K562 (cell line): ENCODE results near the gene COL24A1. TPM values are rescaled to one million over a fixed set of nuclear protein-coding genes. Genes with fewer than 3 reads are reported as not detected.

Experiments used
- ATAC-seq: fragments of 200-7000 bp; cut with Tn5 transposase; 3 replicates; pipeline ENCODE4 v1.9.1; 2020; ENCODE audit warnings: moderate library complexity
- BruUV-seq: library from RNA; stranded (reverse); fragments of 400-500 nt; replicated peaks from 2 replicates; lab custom pipeline; 2021; lab: Mats Ljungman, UMichigan
- CTCF ChIA-PET: fragments of 300-600 bp; formaldehyde crosslinking; extraction: SDS; loops from one replicate; lab custom pipeline; 2021; ENCODE audit warnings: low intra/inter-chr PET ratio; lab: Yijun Ruan, JAX
- POLR2A ChIA-PET: fragments of 300-600, 350-650 bp; sonication (Branson Sonifier 250); formaldehyde crosslinking; extraction: SDS; loops from one replicate; lab custom pipeline; 2021; ENCODE audit warnings: antibody characterized with exemption, inconsistent platforms; lab: Yijun Ruan, JAX
- DNase-seq, 4 experiments: peaks; one replicate each; pipeline versions ENCODE4 v3.0.0 to v3.0.0-alpha.2; 2011 to 2018; ENCODE audit warnings: low spot score in 3 of 4, mixed read lengths in 3 of 4; ENCODE audit errors: extremely low read depth in 1 of 4
- FAIRE-seq: peaks from 2 replicates; lab custom pipeline; 2011; peaks lifted over from hg19 to GRCh38; lab: Jason Lieb, UNC
- H2AFZ ChIP-seq: 2 replicates; pipeline ENCODE4 v1.6.0; 2011; ENCODE audit warnings: low read depth, low read length, control low read depth, inconsistent platforms
- H3K27ac ChIP-seq: fragments of 200-600 bp; 3 replicates; pipeline ENCODE4 v1.8.0; 2011; ENCODE audit warnings: low read depth, mild to moderate bottlenecking, control low read depth, inconsistent platforms, low read length, moderate library complexity, mixed read lengths; ENCODE audit errors: extremely low read depth
- H3K27me3 ChIP-seq, 2 experiments: fragments of 300-600 bp in 1 of 2; 2 replicates in 1 of 2; 3 replicates in 1 of 2; pipeline versions ENCODE4 v1.6.0 to v1.8.0; 2011; ENCODE audit warnings: inconsistent platforms in 2 of 2, low read length in 2 of 2, mild to moderate bottlenecking in 1 of 2, mixed read lengths in 1 of 2, moderate library complexity in 1 of 2; ENCODE audit not compliant: control insufficient read depth in 2 of 2, insufficient read depth in 2 of 2
- H3K36me3 ChIP-seq: fragments of 300-600 bp; 3 replicates; pipeline ENCODE4 v1.8.0; 2011; ENCODE audit warnings: mild to moderate bottlenecking, low read length, inconsistent platforms; ENCODE audit not compliant: control insufficient read depth, insufficient read depth
- H3K4me1 ChIP-seq, 2 experiments: fragments of 200-600 bp in 1 of 2; replicated peaks in 1 of 2; 2 replicates in 1 of 2; 3 replicates in 1 of 2; pipeline versions ENCODE4 v1.5.1 to v1.8.0; 2011; ENCODE audit warnings: inconsistent platforms in 2 of 2, low read length in 2 of 2, mild to moderate bottlenecking in 1 of 2, mixed read lengths in 1 of 2, moderate library complexity in 1 of 2; ENCODE audit not compliant: control insufficient read depth in 2 of 2, insufficient read depth in 2 of 2
- H3K4me2 ChIP-seq: 2 replicates; pipeline ENCODE4 v1.6.1; 2011; ENCODE audit warnings: low read length, control low read depth, inconsistent platforms, mixed read lengths; ENCODE audit not compliant: insufficient read depth
- H3K4me3 ChIP-seq: fragments of 200-600 bp; sonication (generic), shearing (Covaris generic); 2 replicates; pipeline ENCODE4 v1.5.1; 2016; ENCODE audit warnings: control low read depth, inconsistent platforms
- H3K79me2 ChIP-seq: fragments of 200-600 bp; 3 replicates; pipeline ENCODE4 v1.8.0; 2011; ENCODE audit warnings: low read length, inconsistent platforms; ENCODE audit not compliant: control insufficient read depth, insufficient read depth
- H3K9ac ChIP-seq, 2 experiments: 2 replicates each; pipeline versions ENCODE4 v1.6.0 to v1.6.1; 2011; ENCODE audit warnings: low read depth in 2 of 2, low read length in 2 of 2, control low read depth in 1 of 2, inconsistent platforms in 1 of 2, mild to moderate bottlenecking in 1 of 2, mixed read lengths in 1 of 2; ENCODE audit not compliant: insufficient read depth in 1 of 2
- H3K9me1 ChIP-seq: one replicate; pipeline ENCODE4 v1.6.0; 2011; ENCODE audit warnings: inconsistent platforms, mild to moderate bottlenecking, low read length, moderate library complexity; ENCODE audit not compliant: control insufficient read depth, insufficient read depth
- H3K9me3 ChIP-seq: replicated peaks from 2 replicates; pipeline ENCODE4 v1.5.1; 2011; ENCODE audit warnings: low read depth, low read length, inconsistent platforms; ENCODE audit not compliant: control insufficient read depth, insufficient read depth
- H4K20me1 ChIP-seq: replicated peaks from 2 replicates; pipeline ENCODE4 v1.6.1; 2011; ENCODE audit warnings: low read length, inconsistent platforms, mixed read lengths; ENCODE audit not compliant: control insufficient read depth, insufficient read depth
- CAMTA2 ChIP-seq: fragments of 250-450 bp; sonication (Bioruptor Pico); conservative IDR thresholded peaks from 2 replicates; pipeline ENCODE4 v1.5.1; 2022
- CEBPG ChIP-seq, 3 experiments: fragments of 200-800 bp in 1 of 3; sonication (Bioruptor generic) in 1 of 3; sonication (generic) in 1 of 3; formaldehyde crosslinking in 1 of 3; IDR thresholded peaks in 2 of 3; conservative IDR thresholded peaks in 1 of 3; 2 replicates each; pipeline versions ENCODE4 v1.6.1 to v1.8.0; 2016 to 2022; ENCODE audit warnings: missing compliant biosample characterization in 2 of 3, missing genetic modification characterization in 2 of 3, mild to moderate bottlenecking in 1 of 3, missing genetic modification reagents in 1 of 3
- PHB ChIP-seq: fragments of 250-450 bp; sonication (Bioruptor Pico); IDR thresholded peaks from 2 replicates; pipeline ENCODE4 v1.5.0; 2021
- RAD21 ChIP-seq, 2 experiments: fragments of 250-450 bp in 1 of 2; fragments of 450-650 bp in 1 of 2; sonication (Bioruptor Pico) in 1 of 2; formaldehyde crosslinking in 1 of 2; IDR thresholded peaks in 1 of 2; conservative IDR thresholded peaks in 1 of 2; 2 replicates each; pipeline versions ENCODE4 v1.4.0 to v1.8.0; 2020 to 2022; ENCODE audit warnings: mild to moderate bottlenecking in 2 of 2, moderate library complexity in 1 of 2
- RCOR1 ChIP-seq, 2 experiments: IDR thresholded peaks; 2 replicates each; pipeline ENCODE4 v1.6.1; 2012; ENCODE audit warnings: low read depth in 2 of 2, low read length in 2 of 2, borderline replicate concordance in 1 of 2, improper control_type of control experiment in 1 of 2
- WGBS: fragments of 100-300 bp; shearing (Covaris generic); methylation state at CpG from one replicate; pipeline ENCODE4 v1.1.6; 2016; ENCODE audit warnings: low coverage, mixed read lengths; ENCODE audit not compliant: insufficient coverage; ENCODE audit errors: missing lambda C conversion rate; 5-methylcytosine and 5-hydroxymethylcytosine counted together
- in situ Hi-C: fragments of 300-500 bp; cut with MboI; formaldehyde crosslinking; loops from 4 replicates; pipeline ENCODE4 v1.15.0; 2018; ENCODE audit warnings: inconsistent platforms, mixed read lengths
- intact Hi-C: fragments of 100-400 bp; cut with micrococcal nuclease; formaldehyde crosslinking; loops from 2 replicates; pipeline ENCODE4 v1.14.2; 2022
- polyA plus RNA-seq, 8 experiments: library from polyadenylated mRNA; depleted of rRNA in 4 of 8; stranded (reverse) in 5 of 8; unstranded in 3 of 8; fragments of >200 nt; fragmentation: Nextera tagmentation in 2 of 8; fragmentation: Illumina TruSeq in 1 of 8; extraction: Ambion mirVana in 2 of 8; extraction: Trizol in 1 of 8; gene quantifications; 2 replicates each; pipeline versions ENCODE4 v1.2.1 to v1.2.3, GENCODE V29; 2011 to 2014; ENCODE audit warnings: inconsistent platforms in 1 of 8, missing spikeins in 1 of 8
- total RNA-seq, 7 experiments: library from RNA; depleted of rRNA in 6 of 7; stranded (reverse); fragments of >200 nt in 6 of 7; fragmentation: Illumina TruSeq in 2 of 7; extraction: Trizol in 2 of 7; gene quantifications; 2 replicates each; pipeline versions ENCODE4 v1.2.1 to v1.2.3, GENCODE V29; 2011 to 2021; ENCODE audit warnings: low replicate concordance in 1 of 7
- TF ChIP-seq, protein P1 (sequence below), 2 experiments: fragments of 450-650 bp in 1 of 2; sonication (generic) in 1 of 2; formaldehyde crosslinking in 1 of 2; IDR thresholded peaks in 1 of 2; conservative IDR thresholded peaks in 1 of 2; 2 replicates each; pipeline versions ENCODE4 v1.6.1 to v1.8.1; 2016 to 2023; ENCODE audit warnings: mild to moderate bottlenecking in 2 of 2, moderate library complexity in 2 of 2, inconsistent platforms in 1 of 2, missing genetic modification reagents in 1 of 2
- TF ChIP-seq, protein P2 (sequence below), 3 experiments: IDR thresholded peaks in 2 of 3; conservative IDR thresholded peaks in 1 of 3; 2 replicates each; pipeline ENCODE4 v1.5.1; 2011 to 2012; ENCODE audit warnings: low read length in 3 of 3, mild to moderate bottlenecking in 3 of 3, control low read depth in 2 of 3, improper control_type of control experiment in 1 of 3, inconsistent platforms in 1 of 3, low read depth in 1 of 3, mixed read lengths in 1 of 3, moderate library complexity in 1 of 3; ENCODE audit not compliant: insufficient read depth in 2 of 3
- TF ChIP-seq, protein P3 (sequence below): sonication (generic); IDR thresholded peaks from 2 replicates; pipeline ENCODE4 v1.6.1; 2016

COL24A1 gene
- total and polyA plus RNA-seq, 9 of the 15 experiments (the other 6 are each of a cell fraction or from before 2014, with no cell fraction given) = 0.01 to 0.06 (median 0.03) TPM; not detected in 2

DNA sequence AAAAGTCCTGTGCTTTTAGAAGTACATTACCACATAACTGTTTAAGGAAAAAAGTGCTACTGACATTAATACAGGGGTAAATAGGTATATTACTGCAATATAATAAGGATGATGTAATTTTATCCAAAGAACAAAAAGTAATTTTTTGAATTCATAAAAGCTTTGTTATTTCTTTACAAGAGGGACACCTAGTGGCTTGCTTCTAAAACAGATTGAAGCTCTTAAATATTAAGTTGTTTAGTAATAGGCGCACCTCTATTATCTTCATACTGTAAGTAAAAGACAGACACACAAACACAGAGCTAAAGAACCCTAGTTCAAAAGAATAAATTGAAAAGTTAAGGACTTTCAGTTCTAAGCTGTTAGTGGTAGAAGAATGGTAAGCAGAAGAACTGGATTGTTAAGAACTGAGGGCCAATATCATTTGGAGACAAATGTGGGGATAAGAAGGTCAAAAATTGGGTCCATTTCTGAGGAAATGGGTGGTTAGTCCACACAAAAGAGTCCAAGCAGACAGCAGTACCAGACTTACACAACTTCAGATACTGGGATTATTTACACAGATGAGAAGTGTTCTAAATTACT is 463.8 kb downstream of the COL24A1 start:
- Histone ChIP-seq H3K9ac (no peak overlapping the region), H3K79me2 (peaks cover 6% of the 10 kb centered on the region; the same call in 2 of the 3 replicates), H3K9me1 (no peaks in the 10 kb centered on the region), H3K9me3 (no peaks in the 10 kb centered on the region), H3K36me3 (peaks cover 34% of the 10 kb centered on the region; the same call in 1 of the 3 replicates), H3K4me1 (no peaks in the 10 kb centered on the region; a peak in 1 of 5 replicates), H3K27ac (no peak overlapping the region), H3K4me3 (no peak overlapping the region), H3K27me3 (no peaks in the 10 kb centered on the region), H3K4me2 (no peak overlapping the region), H4K20me1 (no peaks in the 10 kb centered on the region), H2AFZ (no peak overlapping the region)
- peak in 1 of 4 experiments; percentile 6 for DNase-seq
- ChIA-PET POLR2A (interaction anchor here (0.6 to 1.4 kb wide), 3 partner anchors 10 to 15 kb away, joined by 3 to 4 read pairs (median 3); partner anchors contain the start of gene ZNHIT6), CTCF (interaction anchor here (1.2 to 1.5 kb wide), 2 partner anchors 385 to 748 kb away, joined by 5 to 6 read pairs; no protein-coding TSS in a partner anchor)
- 75% methylated on average over 1 of the region's 1 CpG for WGBS
- TF ChIP-seq, protein P1, sequence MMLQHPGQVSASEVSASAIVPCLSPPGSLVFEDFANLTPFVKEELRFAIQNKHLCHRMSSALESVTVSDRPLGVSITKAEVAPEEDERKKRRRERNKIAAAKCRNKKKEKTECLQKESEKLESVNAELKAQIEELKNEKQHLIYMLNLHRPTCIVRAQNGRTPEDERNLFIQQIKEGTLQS (IDR thresholded peaks at IDR 0.05) = peak; percentile 27; the same call in 1 of the 2 replicates
- TF ChIP-seq, protein P1 (CRISPR knock-in tag; conservative IDR thresholded peaks at IDR 0.05) = no peak
- TF ChIP-seq PHB (CRISPR knock-in tag) = no peak
- TF ChIP-seq CAMTA2 (CRISPR knock-in tag) = no peak
- TF ChIP-seq RAD21 (CRISPR knock-in tag; conservative IDR thresholded peaks at IDR 0.05 in 1 of 2, IDR thresholded peaks at IDR 0.05 in 1 of 2) = peak; percentile 35 to 53
- TF ChIP-seq, protein P2, sequence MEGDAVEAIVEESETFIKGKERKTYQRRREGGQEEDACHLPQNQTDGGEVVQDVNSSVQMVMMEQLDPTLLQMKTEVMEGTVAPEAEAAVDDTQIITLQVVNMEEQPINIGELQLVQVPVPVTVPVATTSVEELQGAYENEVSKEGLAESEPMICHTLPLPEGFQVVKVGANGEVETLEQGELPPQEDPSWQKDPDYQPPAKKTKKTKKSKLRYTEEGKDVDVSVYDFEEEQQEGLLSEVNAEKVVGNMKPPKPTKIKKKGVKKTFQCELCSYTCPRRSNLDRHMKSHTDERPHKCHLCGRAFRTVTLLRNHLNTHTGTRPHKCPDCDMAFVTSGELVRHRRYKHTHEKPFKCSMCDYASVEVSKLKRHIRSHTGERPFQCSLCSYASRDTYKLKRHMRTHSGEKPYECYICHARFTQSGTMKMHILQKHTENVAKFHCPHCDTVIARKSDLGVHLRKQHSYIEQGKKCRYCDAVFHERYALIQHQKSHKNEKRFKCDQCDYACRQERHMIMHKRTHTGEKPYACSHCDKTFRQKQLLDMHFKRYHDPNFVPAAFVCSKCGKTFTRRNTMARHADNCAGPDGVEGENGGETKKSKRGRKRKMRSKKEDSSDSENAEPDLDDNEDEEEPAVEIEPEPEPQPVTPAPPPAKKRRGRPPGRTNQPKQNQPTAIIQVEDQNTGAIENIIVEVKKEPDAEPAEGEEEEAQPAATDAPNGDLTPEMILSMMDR (IDR thresholded peaks at IDR 0.05 in 2 of 3, conservative IDR thresholded peaks at IDR 0.05 in 1 of 3; ENCODE audit: insufficient read depth in 2 of 3, low read depth in 1 of 3, low read length in 3 of 3) = peak in 1 of 3 experiments; percentile 50; a peak in 2 of 6 replicates
- TF ChIP-seq, protein P3, sequence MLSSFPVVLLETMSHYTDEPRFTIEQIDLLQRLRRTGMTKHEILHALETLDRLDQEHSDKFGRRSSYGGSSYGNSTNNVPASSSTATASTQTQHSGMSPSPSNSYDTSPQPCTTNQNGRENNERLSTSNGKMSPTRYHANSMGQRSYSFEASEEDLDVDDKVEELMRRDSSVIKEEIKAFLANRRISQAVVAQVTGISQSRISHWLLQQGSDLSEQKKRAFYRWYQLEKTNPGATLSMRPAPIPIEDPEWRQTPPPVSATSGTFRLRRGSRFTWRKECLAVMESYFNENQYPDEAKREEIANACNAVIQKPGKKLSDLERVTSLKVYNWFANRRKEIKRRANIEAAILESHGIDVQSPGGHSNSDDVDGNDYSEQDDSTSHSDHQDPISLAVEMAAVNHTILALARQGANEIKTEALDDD = no peak
- no peak for TF ChIP-seq RCOR1 (IDR thresholded peaks at IDR 0.05; ENCODE audit: borderline replicate concordance in 1 of 2, low read depth in 2 of 2, low read length in 2 of 2)
- no peak for TF ChIP-seq CEBPG (CRISPR knock-in tag; IDR thresholded peaks at IDR 0.05)
- TF ChIP-seq CEBPG (tag; conservative IDR thresholded peaks at IDR 0.05 in 1 of 2, IDR thresholded peaks at IDR 0.05 in 1 of 2) = peak; percentile 11 to 58; a peak in 1 of 4 replicates
- ATAC-seq = peak; percentile 37; the same call in 1 of the 3 replicates
- intact Hi-C loops = loop anchor here (2.0 to 10.0 kb wide), 3 partner anchors 80 to 748 kb away; partner anchors contain the start of gene CCN1
- in situ Hi-C loops = loop anchor here (10.0 kb wide), 1 partner anchor 388 kb away; no protein-coding TSS in a partner anchor
- BruUV-seq = no TSS peak
- FAIRE-seq = peak; percentile 15
